AG04449 (cell line): Measurements from ENCODE around the gene NCAN.

Experiments
- CTCF ChIA-PET: fragments of 350-600 bp; formaldehyde crosslinking; extraction: SDS; loops from one replicate; lab custom pipeline; 2021; ENCODE audit warnings: antibody characterized with exemption; lab: Yijun Ruan, JAX
- POLR2A ChIA-PET: fragments of 400-600, 350-600 bp; formaldehyde crosslinking; extraction: SDS; loops from one replicate; lab custom pipeline; 2020; ENCODE audit warnings: antibody characterized with exemption, inconsistent platforms; lab: Yijun Ruan, JAX
- DNase-seq: peaks from one replicate; pipeline ENCODE4 v3.0.0-alpha.2; 2010; ENCODE audit warnings: low read depth, low spot score
- H3K4me3 ChIP-seq: 2 replicates; pipeline ENCODE4 v1.5.1; 2011; ENCODE audit warnings: low read depth, mild to moderate bottlenecking, control low read depth, low read length
- CTCF ChIP-seq: IDR thresholded peaks from one replicate; pipeline ENCODE4 v1.5.1; 2011; ENCODE audit warnings: mild to moderate bottlenecking, moderate library complexity, low read length, control low read depth, inconsistent platforms; ENCODE audit not compliant: insufficient read depth; ENCODE audit errors: missing control alignments

Gene NCAN

GRCh38 chr19:19279853-19280252, 68.1 kb downstream of the NCAN start:
- no peak overlapping the region for H3K4me3 ChIP-seq
- POLR2A ChIA-PET: no interaction called here
- no peak for TF ChIP-seq CTCF
- CTCF ChIA-PET: interaction anchor here (1.0 kb wide), 1 partner anchor 55 kb away, joined by 4 read pairs; no protein-coding TSS in a partner anchor
- no peak for DNase-seq

- H3K4me3 ChIP-seq: no peak overlapping the region
- POLR2A ChIA-PET: no interaction called here
- CTCF ChIA-PET: interaction anchor here (1.0 kb wide), 1 partner anchor 55 kb away, joined by 4 read pairs; no protein-coding TSS in a partner anchor
- DNase-seq: no peak
- no peak for TF ChIP-seq CTCF
Measured at GRCh38 chr19:19280561-19280960, 68.8 kb downstream of the NCAN start.

GRCh38 chr19:19285686-19286085, 73.9 kb downstream of the NCAN start:
- ChIA-PET POLR2A (no interaction called here), CTCF (interaction anchor here (1.2 to 1.3 kb wide), 2 partner anchors 8 to 9 kb away, joined by 3 read pairs; no protein-coding TSS in a partner anchor)

GRCh38 chr19:19292607-19293006, 80.8 kb downstream of the NCAN start:
- ChIA-PET CTCF (no interaction called here), POLR2A (no interaction called here)
- H3K4me3 ChIP-seq: no peak overlapping the region
- TF ChIP-seq CTCF: no peak
- DNase-seq: no peak

More at GRCh38 chr19:19285686-19286085, 73.9 kb downstream of the NCAN start:
- no peak for TF ChIP-seq CTCF
- DNase-seq: no peak
- no peak overlapping the region for H3K4me3 ChIP-seq

- ChIA-PET POLR2A (no interaction called here), CTCF (no interaction called here)
- H3K4me3 ChIP-seq: no peak overlapping the region
- no peak for DNase-seq
- TF ChIP-seq CTCF: no peak
Measured at GRCh38 chr19:19294914-19295313, 83.2 kb downstream of the NCAN start.

- CTCF ChIA-PET: no interaction called here
- no peak overlapping the region for H3K4me3 ChIP-seq
- TF ChIP-seq CTCF: no peak
- no peak for DNase-seq
- POLR2A ChIA-PET: no interaction called here
Measured at GRCh38 chr19:19296953-19297689, 85.4 kb downstream of the NCAN start.
